ENCODE data around the gene CDKN2B-AS1. TPM values are rescaled to one million over a fixed set of nuclear protein-coding genes. Genes with fewer than 3 reads are reported as not detected.
A peak's percentile ranks its signal among the peaks of the same experiment; 100 is the strongest.
"Not testable (repeated sequence)": the region's sequence is repeated elsewhere in the genome, so short reads cannot be mapped to it uniquely, and the experiment has no call there.

Gene CDKN2B-AS1
- total and polyA plus RNA-seq, 2 experiments from 2014 or later = not detected

DNA sequence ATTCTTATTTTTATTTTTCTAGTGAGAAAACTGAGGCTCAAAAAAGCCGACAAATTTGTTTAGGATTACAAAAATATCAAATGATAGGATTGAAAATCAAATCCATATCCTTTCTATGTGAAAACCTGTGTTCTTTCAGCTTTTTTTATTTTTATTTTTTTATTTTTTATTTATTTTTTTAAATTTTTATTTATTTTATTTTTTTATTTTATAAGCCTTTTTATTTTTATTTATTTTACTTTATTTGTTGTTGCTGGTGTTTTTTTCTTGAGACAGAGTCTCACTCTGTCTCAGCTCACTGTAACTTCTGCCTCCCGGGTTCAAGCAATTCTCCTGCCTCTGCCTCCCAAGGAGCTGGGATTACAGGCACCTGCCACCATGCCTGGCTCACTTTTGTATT is 59.9 kb downstream of the CDKN2B-AS1 start:
- no peaks in the 10 kb centered on the region for H3K36me3 ChIP-seq
- H3K9me3 ChIP-seq (ENCODE audit: low read depth) = no peaks in the 10 kb centered on the region
- H3K4me3 ChIP-seq = no peak overlapping the region
- H3K4me1 ChIP-seq (ENCODE audit: low read depth) = no peaks in the 10 kb centered on the region
- TF ChIP-seq, protein P1, sequence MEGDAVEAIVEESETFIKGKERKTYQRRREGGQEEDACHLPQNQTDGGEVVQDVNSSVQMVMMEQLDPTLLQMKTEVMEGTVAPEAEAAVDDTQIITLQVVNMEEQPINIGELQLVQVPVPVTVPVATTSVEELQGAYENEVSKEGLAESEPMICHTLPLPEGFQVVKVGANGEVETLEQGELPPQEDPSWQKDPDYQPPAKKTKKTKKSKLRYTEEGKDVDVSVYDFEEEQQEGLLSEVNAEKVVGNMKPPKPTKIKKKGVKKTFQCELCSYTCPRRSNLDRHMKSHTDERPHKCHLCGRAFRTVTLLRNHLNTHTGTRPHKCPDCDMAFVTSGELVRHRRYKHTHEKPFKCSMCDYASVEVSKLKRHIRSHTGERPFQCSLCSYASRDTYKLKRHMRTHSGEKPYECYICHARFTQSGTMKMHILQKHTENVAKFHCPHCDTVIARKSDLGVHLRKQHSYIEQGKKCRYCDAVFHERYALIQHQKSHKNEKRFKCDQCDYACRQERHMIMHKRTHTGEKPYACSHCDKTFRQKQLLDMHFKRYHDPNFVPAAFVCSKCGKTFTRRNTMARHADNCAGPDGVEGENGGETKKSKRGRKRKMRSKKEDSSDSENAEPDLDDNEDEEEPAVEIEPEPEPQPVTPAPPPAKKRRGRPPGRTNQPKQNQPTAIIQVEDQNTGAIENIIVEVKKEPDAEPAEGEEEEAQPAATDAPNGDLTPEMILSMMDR (IDR thresholded peaks at IDR 0.05; ENCODE audit: low read depth, low read length) = no peak
- H3K27me3 ChIP-seq = no peaks in the 10 kb centered on the region
- H3K27ac ChIP-seq = no peak overlapping the region
- DNase-seq (ENCODE audit: low read depth in 1 of 2, low spot score in 1 of 2) = no peak

DNA sequence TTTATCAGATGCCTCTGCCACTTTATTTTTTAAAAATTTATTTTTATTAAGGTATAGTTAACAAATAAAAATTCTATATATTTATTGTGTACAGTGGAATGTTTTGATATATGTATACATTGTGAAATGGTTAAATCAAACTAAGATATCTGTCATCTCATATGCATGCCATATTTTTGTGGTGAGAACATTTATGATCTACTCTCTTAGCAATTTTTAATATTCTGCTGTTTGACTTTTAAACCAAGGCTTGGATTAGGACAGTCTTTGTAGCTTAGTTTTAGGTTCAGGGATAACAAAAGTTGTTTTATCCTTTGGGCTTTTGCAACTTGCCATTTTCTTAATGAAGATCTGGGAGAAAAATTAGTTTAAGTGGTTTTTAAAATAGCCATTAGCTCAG is 60.5 kb downstream of the CDKN2B-AS1 start:
- no peak overlapping the region for H3K4me3 ChIP-seq
- H3K27ac ChIP-seq = no peak overlapping the region
- DNase-seq (ENCODE audit: low read depth in 1 of 2, low spot score in 1 of 2) = no peak
- TF ChIP-seq, protein P1 (IDR thresholded peaks at IDR 0.05; ENCODE audit: low read depth, low read length) = no peak
- no peaks in the 10 kb centered on the region for H3K36me3 ChIP-seq
- no peaks in the 10 kb centered on the region for H3K27me3 ChIP-seq
- no peaks in the 10 kb centered on the region for H3K9me3 ChIP-seq (ENCODE audit: low read depth)
- no peaks in the 10 kb centered on the region for H3K4me1 ChIP-seq (ENCODE audit: low read depth)

DNA sequence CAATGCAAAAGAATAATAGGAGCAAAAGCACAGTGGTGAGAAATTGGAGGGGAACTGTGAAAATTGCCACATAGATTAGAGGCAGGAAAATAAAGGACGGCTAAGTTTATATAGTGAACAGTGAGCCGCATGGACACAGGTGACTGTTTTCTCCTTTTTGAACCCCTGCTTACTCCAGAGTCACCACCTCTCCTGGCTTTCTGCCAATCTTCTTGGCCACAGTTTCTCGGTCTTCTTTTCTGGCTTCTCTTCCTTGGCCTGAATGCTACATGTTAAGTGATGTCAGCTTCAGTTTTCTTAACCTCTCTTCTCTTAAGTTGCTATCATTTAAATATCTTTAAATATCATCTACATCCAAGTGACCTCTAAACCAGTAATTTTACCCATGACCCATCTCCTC is 61.8 kb downstream of the CDKN2B-AS1 start:
- Histone ChIP-seq H3K27me3 (no peaks in the 10 kb centered on the region), H3K4me3 (no peak overlapping the region), H3K4me1 (ENCODE audit: low read depth) (no peaks in the 10 kb centered on the region), H3K9me3 (ENCODE audit: low read depth) (no peaks in the 10 kb centered on the region), H3K36me3 (no peaks in the 10 kb centered on the region), H3K27ac (no peak overlapping the region)
- DNase-seq (ENCODE audit: low read depth in 1 of 2, low spot score in 1 of 2) = no peak
- TF ChIP-seq, protein P1 (IDR thresholded peaks at IDR 0.05; ENCODE audit: low read depth, low read length) = no peak

DNA sequence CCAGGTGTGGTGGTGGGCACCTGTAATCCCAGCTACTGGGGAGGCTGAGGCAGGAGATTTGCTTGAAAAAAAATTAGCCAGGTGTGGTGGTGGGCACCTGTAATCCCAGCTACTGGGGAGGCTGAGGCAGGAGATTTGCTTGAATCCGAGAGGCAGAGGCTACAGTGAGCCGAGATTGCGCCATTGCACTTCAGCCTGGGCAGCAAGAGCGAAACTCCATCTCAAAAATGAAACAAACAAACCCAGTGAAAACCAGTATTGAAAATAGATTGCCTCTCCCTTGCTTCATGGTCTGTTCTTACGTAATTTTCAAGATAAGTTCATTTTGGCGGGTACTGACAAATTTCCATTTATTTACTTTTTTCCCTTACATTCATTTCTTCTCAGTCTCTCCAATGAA is 63.4 kb downstream of the CDKN2B-AS1 start:
- H3K4me1 ChIP-seq (ENCODE audit: low read depth); H3K9me3 ChIP-seq (ENCODE audit: low read depth); H3K4me3 ChIP-seq; H3K36me3 ChIP-seq; DNase-seq (ENCODE audit: low read depth in 1 of 2, low spot score in 1 of 2); H3K27me3 ChIP-seq; H3K27ac ChIP-seq: not testable (repeated sequence)

DNA sequence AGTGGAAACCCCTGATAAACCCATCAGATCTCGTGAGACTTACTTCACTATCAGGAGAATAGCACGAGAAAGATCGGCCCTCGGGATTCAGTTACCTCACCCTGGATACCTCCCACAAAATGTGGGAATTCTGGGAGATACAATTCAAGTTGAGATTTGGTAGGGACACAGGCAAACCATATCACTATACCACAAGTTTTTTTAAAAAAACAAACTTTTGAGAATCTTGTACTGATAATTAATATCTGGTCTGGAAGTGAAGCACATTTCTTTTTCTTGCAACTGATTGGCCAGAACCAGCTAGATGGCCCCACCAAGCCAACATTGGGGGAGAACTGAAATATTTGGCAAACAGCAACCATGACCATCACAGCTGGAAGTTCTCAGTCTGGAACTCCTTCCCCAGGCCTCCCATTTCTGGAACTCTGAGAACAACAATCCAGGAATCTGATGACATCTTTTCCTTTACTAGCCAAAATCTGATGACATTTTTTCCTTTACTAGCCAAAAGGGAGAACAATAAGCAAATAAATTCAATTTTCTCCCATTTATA is 66.3 kb downstream of the CDKN2B-AS1 start:
- Histone ChIP-seq H3K9me3 (ENCODE audit: low read depth) (no peaks in the 10 kb centered on the region), H3K4me3 (no peak overlapping the region), H3K4me1 (ENCODE audit: low read depth) (no peaks in the 10 kb centered on the region), H3K36me3 (no peaks in the 10 kb centered on the region), H3K27me3 (no peaks in the 10 kb centered on the region), H3K27ac (no peak overlapping the region)
- TF ChIP-seq, protein P1 (IDR thresholded peaks at IDR 0.05; ENCODE audit: low read depth, low read length) = no peak
- DNase-seq (ENCODE audit: low read depth in 1 of 2, low spot score in 1 of 2) = peak in 1 of 2 donors; percentile 91

DNA sequence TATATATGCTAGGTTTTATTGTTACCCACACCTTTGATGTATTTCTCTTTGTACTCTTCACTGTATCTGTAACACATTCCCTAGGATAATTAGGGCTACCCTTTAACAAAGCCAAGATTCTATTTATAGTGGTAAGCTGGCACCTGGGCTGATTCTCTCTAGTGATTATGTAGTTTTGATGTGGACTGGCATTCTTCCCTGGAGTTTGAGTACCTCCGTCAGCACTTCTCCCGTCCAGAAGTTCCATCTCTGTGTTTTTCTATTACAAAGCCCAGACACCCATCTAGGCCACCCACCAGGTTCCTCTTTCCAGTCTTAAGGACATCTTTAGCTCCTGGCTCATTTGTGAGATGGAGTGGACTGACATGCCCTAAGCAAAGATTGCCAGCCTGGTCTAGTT is 70.4 kb downstream of the CDKN2B-AS1 start:
- TF ChIP-seq, protein P1 (IDR thresholded peaks at IDR 0.05; ENCODE audit: low read depth, low read length) = no peak
- Histone ChIP-seq H3K27ac (no peak overlapping the region), H3K4me1 (ENCODE audit: low read depth) (no peaks in the 10 kb centered on the region), H3K4me3 (no peak overlapping the region), H3K27me3 (no peaks in the 10 kb centered on the region), H3K9me3 (ENCODE audit: low read depth) (no peaks in the 10 kb centered on the region), H3K36me3 (no peaks in the 10 kb centered on the region)
- DNase-seq (ENCODE audit: low read depth in 1 of 2, low spot score in 1 of 2) = no peak
